DND-41 (cell line): ENCODE data around the gene OVCH1.

Experiments used
- CTCF ChIP-seq: IDR thresholded peaks from 2 replicates; pipeline ENCODE4 v1.5.1; 2012; ENCODE audit warnings: borderline replicate concordance, low read length, moderate library complexity, mild to moderate bottlenecking; ENCODE audit not compliant: poor library complexity, severe bottlenecking; ENCODE audit errors: extremely low read depth
- EZH2 ChIP-seq: IDR thresholded peaks from 3 replicates; pipeline ENCODE4 v1.6.1; 2012; ENCODE audit warnings: borderline replicate concordance, low read depth, mild to moderate bottlenecking, moderate library complexity, low read length, inconsistent platforms; ENCODE audit not compliant: severe bottlenecking

DNA sequence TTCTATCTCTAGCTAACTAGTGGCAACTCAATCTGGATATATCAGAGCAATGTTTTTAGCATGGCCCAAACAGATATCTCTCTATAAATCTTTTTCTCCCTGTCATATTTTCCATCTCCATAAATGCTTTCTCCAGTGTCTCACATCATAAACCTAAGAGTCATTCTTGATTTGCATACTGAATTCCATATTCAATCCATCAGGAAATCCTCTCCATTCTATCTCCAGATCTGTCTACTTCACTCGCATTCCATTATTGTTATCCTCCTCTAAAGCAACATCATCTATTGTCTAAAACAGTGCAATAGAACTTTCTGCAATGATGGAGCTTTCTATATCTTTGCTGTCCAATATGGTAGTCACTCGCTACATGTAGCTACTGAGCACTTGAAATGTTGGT lies 71.0 kb downstream of the OVCH1 start:
- TF ChIP-seq CTCF = no peak
- no peak for TF ChIP-seq EZH2
